ENCODE measurements around the gene UQCRC1. TPM values are rescaled to one million over a fixed set of nuclear protein-coding genes. Genes with fewer than 3 reads are reported as not detected.

The UQCRC1 gene
- total RNA-seq, 1 experiment from 2014 or later: 323 TPM

DNA sequence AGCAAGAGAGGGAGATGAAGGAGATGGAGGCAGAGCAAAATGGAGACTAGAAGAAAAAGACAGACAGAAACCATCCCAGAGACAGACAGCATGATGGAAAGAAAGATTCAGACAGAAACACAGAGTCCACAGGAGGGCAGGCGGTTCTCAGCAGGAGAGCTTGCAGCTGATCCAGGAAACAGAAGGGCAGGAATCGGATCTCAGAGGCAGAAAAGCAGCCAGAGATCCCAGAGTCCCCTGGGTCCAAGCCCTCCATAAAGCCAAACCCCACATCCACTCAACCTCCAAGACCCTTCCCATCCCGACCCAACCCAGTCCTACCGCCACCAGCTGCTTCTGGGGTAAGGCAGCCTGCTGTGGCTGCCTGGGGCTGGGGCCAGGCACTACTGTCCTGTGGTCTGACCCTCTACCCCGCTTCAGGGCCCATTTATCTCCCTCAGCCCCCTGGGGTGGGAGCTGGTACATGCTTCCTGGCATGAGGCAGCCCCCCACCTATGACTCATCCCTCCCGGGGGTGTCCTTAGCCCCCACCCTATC lies 46.0 kb downstream of the UQCRC1 start, which contains the start of gene UCN2:
Gene UCN2, minus strand, starts transcription at position 400 of the 537 bp plus-strand sequence. CDS start 657 bp downstream, outside the sequence.
- ChIA-PET CTCF (interaction anchor here (0.8 to 1.6 kb wide), 3 partner anchors 72 to 128 kb away, joined by 3 to 6 read pairs (median 3); partner anchors contain the start of genes NCKIPSD and SLC26A6), POLR2A (interaction anchor here (0.6 kb wide), 1 partner anchor 90 kb away, joined by 3 read pairs; no protein-coding TSS in a partner anchor)
- H3K4me3 Mint-ChIP-seq: no peak within 1 kb of the TSS
- no peaks in the 10 kb centered on the region for H3K9me3 Mint-ChIP-seq
- H3K27ac Mint-ChIP-seq: peak within 1 kb of the TSS; percentile 39
- H3K27me3 Mint-ChIP-seq (ENCODE audit: low read depth): no peaks in the 10 kb centered on the region
- ATAC-seq: no peak
- H3K36me3 Mint-ChIP-seq: no peaks in the 10 kb centered on the region
- H3K4me1 Mint-ChIP-seq: peaks cover 41% of the 10 kb centered on the region
- no peak for TF ChIP-seq SOX15 (CRISPR knock-in tag; IDR thresholded peaks at IDR 0.05)
- TF ChIP-seq CREB1 (CRISPR knock-in tag; IDR thresholded peaks at IDR 0.05): no peak
- no peak for TF ChIP-seq TEAD1 (CRISPR knock-in tag; IDR thresholded peaks at IDR 0.05)
- TF ChIP-seq OVOL2 (CRISPR knock-in tag; IDR thresholded peaks at IDR 0.05; ENCODE audit: borderline replicate concordance): no peak
- no peak for TF ChIP-seq ZNF263 (CRISPR knock-in tag; IDR thresholded peaks at IDR 0.05; ENCODE audit: low read depth)
- TF ChIP-seq, protein P1, sequence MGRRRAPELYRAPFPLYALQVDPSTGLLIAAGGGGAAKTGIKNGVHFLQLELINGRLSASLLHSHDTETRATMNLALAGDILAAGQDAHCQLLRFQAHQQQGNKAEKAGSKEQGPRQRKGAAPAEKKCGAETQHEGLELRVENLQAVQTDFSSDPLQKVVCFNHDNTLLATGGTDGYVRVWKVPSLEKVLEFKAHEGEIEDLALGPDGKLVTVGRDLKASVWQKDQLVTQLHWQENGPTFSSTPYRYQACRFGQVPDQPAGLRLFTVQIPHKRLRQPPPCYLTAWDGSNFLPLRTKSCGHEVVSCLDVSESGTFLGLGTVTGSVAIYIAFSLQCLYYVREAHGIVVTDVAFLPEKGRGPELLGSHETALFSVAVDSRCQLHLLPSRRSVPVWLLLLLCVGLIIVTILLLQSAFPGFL (CRISPR knock-in tag; IDR thresholded peaks at IDR 0.05; ENCODE audit: borderline replicate concordance): no peak
- no peak for TF ChIP-seq FOXJ3 (CRISPR knock-in tag; IDR thresholded peaks at IDR 0.05; ENCODE audit: borderline replicate concordance)
- TF ChIP-seq, protein P2, sequence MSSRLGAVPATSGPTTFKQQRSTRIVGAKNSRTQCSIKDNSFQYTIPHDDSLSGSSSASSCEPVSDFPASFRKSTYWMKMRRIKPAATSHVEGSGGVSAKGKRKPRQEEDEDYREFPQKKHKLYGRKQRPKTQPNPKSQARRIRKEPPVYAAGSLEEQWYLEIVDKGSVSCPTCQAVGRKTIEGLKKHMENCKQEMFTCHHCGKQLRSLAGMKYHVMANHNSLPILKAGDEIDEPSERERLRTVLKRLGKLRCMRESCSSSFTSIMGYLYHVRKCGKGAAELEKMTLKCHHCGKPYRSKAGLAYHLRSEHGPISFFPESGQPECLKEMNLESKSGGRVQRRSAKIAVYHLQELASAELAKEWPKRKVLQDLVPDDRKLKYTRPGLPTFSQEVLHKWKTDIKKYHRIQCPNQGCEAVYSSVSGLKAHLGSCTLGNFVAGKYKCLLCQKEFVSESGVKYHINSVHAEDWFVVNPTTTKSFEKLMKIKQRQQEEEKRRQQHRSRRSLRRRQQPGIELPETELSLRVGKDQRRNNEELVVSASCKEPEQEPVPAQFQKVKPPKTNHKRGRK (CRISPR knock-in tag; IDR thresholded peaks at IDR 0.05; ENCODE audit: borderline replicate concordance): no peak
- TF ChIP-seq ZBTB21 (CRISPR knock-in tag; IDR thresholded peaks at IDR 0.05; ENCODE audit: borderline replicate concordance): no peak
- TF ChIP-seq GABPB1 (CRISPR knock-in tag; IDR thresholded peaks at IDR 0.05): no peak
- TF ChIP-seq, protein P3, sequence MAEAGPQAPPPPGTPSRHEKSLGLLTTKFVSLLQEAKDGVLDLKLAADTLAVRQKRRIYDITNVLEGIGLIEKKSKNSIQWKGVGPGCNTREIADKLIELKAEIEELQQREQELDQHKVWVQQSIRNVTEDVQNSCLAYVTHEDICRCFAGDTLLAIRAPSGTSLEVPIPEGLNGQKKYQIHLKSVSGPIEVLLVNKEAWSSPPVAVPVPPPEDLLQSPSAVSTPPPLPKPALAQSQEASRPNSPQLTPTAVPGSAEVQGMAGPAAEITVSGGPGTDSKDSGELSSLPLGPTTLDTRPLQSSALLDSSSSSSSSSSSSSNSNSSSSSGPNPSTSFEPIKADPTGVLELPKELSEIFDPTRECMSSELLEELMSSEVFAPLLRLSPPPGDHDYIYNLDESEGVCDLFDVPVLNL (CRISPR knock-in tag; IDR thresholded peaks at IDR 0.05; ENCODE audit: borderline replicate concordance, low read depth): no peak
- no peak for TF ChIP-seq NFYB (CRISPR knock-in tag; conservative IDR thresholded peaks at IDR 0.05; ENCODE audit: low read depth)
- TF ChIP-seq ATF1 (CRISPR knock-in tag; IDR thresholded peaks at IDR 0.05): no peak
- TF ChIP-seq, protein P4, sequence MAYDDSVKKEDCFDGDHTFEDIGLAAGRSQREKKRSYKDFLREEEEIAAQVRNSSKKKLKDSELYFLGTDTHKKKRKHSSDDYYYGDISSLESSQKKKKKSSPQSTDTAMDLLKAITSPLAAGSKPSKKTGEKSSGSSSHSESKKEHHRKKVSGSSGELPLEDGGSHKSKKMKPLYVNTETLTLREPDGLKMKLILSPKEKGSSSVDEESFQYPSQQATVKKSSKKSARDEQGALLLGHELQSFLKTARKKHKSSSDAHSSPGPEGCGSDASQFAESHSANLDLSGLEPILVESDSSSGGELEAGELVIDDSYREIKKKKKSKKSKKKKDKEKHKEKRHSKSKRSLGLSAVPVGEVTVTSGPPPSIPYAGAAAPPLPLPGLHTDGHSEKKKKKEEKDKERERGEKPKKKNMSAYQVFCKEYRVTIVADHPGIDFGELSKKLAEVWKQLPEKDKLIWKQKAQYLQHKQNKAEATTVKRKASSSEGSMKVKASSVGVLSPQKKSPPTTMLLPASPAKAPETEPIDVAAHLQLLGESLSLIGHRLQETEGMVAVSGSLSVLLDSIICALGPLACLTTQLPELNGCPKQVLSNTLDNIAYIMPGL (CRISPR knock-in tag; IDR thresholded peaks at IDR 0.05): no peak
- no peak for TF ChIP-seq NFE2L1 (CRISPR knock-in tag; IDR thresholded peaks at IDR 0.05)
- TF ChIP-seq, protein P5, sequence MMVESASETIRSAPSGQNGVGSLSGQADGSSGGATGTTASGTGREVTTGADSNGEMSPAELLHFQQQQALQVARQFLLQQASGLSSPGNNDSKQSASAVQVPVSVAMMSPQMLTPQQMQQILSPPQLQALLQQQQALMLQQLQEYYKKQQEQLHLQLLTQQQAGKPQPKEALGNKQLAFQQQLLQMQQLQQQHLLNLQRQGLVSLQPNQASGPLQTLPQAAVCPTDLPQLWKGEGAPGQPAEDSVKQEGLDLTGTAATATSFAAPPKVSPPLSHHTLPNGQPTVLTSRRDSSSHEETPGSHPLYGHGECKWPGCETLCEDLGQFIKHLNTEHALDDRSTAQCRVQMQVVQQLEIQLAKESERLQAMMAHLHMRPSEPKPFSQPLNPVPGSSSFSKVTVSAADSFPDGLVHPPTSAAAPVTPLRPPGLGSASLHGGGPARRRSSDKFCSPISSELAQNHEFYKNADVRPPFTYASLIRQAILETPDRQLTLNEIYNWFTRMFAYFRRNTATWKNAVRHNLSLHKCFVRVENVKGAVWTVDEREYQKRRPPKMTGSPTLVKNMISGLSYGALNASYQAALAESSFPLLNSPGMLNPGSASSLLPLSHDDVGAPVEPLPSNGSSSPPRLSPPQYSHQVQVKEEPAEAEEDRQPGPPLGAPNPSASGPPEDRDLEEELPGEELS (CRISPR knock-in tag; IDR thresholded peaks at IDR 0.05): no peak
- no peak for TF ChIP-seq KAT7 (CRISPR knock-in tag; IDR thresholded peaks at IDR 0.05; ENCODE audit: borderline replicate concordance)
- DNase-seq (ENCODE audit: low spot score): no peak

All from WTC11 (cell line).